ENCODE measurements around the gene INCA1.

GRCh38 chr17:4950075-4950745 is 47.1 kb downstream of the INCA1 start:
- TF ChIP-seq CTCF (IDR thresholded peaks at IDR 0.05) (no peak), POLR2A (IDR thresholded peaks at IDR 0.05) (no peak), POLR2AphosphoS5 (IDR thresholded peaks at IDR 0.05) (no peak)

Measured in upper lobe of left lung (tissue), 4 donors.